Astrocyte (in vitro differentiated cells and primary cell): ENCODE measurements around the gene RRP36. TPM values are rescaled to one million over a fixed set of nuclear protein-coding genes. Genes with fewer than 3 reads are reported as not detected.

ENCODE experiments used
- DNase-seq: peaks from one replicate; pipeline ENCODE4 v3.0.0-alpha.2; 2010; ENCODE audit warnings: low read depth
- FAIRE-seq: peaks from 2 replicates; lab custom pipeline; 2011; peaks lifted over from hg19 to GRCh38; lab: Jason Lieb, UNC
- H2AFZ ChIP-seq: 2 replicates; pipeline ENCODE4 v1.6.0; 2012; ENCODE audit warnings: low read depth, low read length, inconsistent platforms
- H3K27ac ChIP-seq: 2 replicates; pipeline ENCODE4 v1.5.1; 2011; ENCODE audit warnings: low read depth, low read length, inconsistent platforms
- H3K27me3 ChIP-seq: 2 replicates; pipeline ENCODE4 v1.6.0; 2011; ENCODE audit warnings: low read length, inconsistent platforms; ENCODE audit not compliant: insufficient read depth
- H3K36me3 ChIP-seq: 2 replicates; pipeline ENCODE4 v1.5.1; 2011; ENCODE audit warnings: low read length, inconsistent platforms; ENCODE audit not compliant: insufficient read depth
- H3K4me1 ChIP-seq: 2 replicates; pipeline ENCODE4 v1.5.1; 2011; ENCODE audit warnings: low read length, inconsistent platforms; ENCODE audit not compliant: insufficient read depth
- H3K4me2 ChIP-seq: 2 replicates; pipeline ENCODE4 v1.6.0; 2012; ENCODE audit warnings: low read length, inconsistent platforms
- H3K4me3 ChIP-seq: 2 replicates; pipeline ENCODE4 v1.5.1; 2011; ENCODE audit warnings: low read depth, mild to moderate bottlenecking, low read length, inconsistent platforms; ENCODE audit not compliant: insufficient read depth
- H3K79me2 ChIP-seq: 2 replicates; pipeline ENCODE4 v1.6.0; 2012; ENCODE audit warnings: mild to moderate bottlenecking, low read length, inconsistent platforms; ENCODE audit not compliant: insufficient read depth
- H3K9ac ChIP-seq: 2 replicates; pipeline ENCODE4 v1.6.0; 2012; ENCODE audit warnings: mild to moderate bottlenecking, low read length, inconsistent platforms
- H3K9me3 ChIP-seq: 2 replicates; pipeline ENCODE4 v1.5.1; 2012; ENCODE audit warnings: low read depth, mild to moderate bottlenecking, low read length, inconsistent platforms; ENCODE audit not compliant: insufficient read depth
- H4K20me1 ChIP-seq: 2 replicates; pipeline ENCODE4 v1.6.0; 2012; ENCODE audit warnings: low read length, inconsistent platforms; ENCODE audit not compliant: insufficient read depth
- H3K27ac Mint-ChIP-seq: one replicate; pipeline ENCODE4 v1.8.0; 2021; ENCODE audit warnings: mild to moderate bottlenecking, mixed read lengths; ENCODE audit not compliant: unreplicated experiment
- H3K27me3 Mint-ChIP-seq: one replicate; pipeline ENCODE4 v1.8.0; 2021; ENCODE audit warnings: low read depth, mixed read lengths; ENCODE audit not compliant: unreplicated experiment
- H3K36me3 Mint-ChIP-seq: one replicate; pipeline ENCODE4 v1.8.0; 2021; ENCODE audit warnings: low read depth, mixed read lengths; ENCODE audit not compliant: unreplicated experiment
- H3K4me1 Mint-ChIP-seq: one replicate; pipeline ENCODE4 v1.8.0; 2021; ENCODE audit warnings: low read depth, mixed read lengths; ENCODE audit not compliant: unreplicated experiment
- H3K4me3 Mint-ChIP-seq: one replicate; pipeline ENCODE4 v1.8.0; 2021; ENCODE audit warnings: mild to moderate bottlenecking, moderate library complexity, mixed read lengths; ENCODE audit not compliant: unreplicated experiment
- H3K9me3 Mint-ChIP-seq: one replicate; pipeline ENCODE4 v1.8.0; 2021; ENCODE audit warnings: mild to moderate bottlenecking, mixed read lengths; ENCODE audit not compliant: unreplicated experiment
- EZH2 ChIP-seq: IDR thresholded peaks from 2 replicates; pipeline ENCODE4 v1.6.1; 2012; ENCODE audit warnings: mild to moderate bottlenecking, low read length, inconsistent platforms; ENCODE audit not compliant: insufficient read depth
- total RNA-seq: library from RNA; stranded (reverse); gene quantifications from 2 replicates; pipeline ENCODE4 v1.2.1, GENCODE V29; 2021
- TF ChIP-seq, protein P1 (sequence below): IDR thresholded peaks from 2 replicates; pipeline ENCODE4 v1.5.1; 2011; ENCODE audit warnings: low read depth, mild to moderate bottlenecking, inconsistent platforms, low read length, moderate library complexity; ENCODE audit not compliant: insufficient read depth

RRP36 gene
- total RNA-seq, 1 donor from 2014 or later = 77.9 TPM

- DNase-seq (no peak), FAIRE-seq (no peak)
- peaks cover 47% of the 10 kb centered on the region for H4K20me1 ChIP-seq
- peak overlapping the region; percentile 97 for H3K4me2 ChIP-seq
- no peaks in the 10 kb centered on the region for H3K27me3 ChIP-seq
- H3K79me2 ChIP-seq = peaks cover 41% of the 10 kb centered on the region
- no peak for TF ChIP-seq EZH2
- TF ChIP-seq, protein P1, sequence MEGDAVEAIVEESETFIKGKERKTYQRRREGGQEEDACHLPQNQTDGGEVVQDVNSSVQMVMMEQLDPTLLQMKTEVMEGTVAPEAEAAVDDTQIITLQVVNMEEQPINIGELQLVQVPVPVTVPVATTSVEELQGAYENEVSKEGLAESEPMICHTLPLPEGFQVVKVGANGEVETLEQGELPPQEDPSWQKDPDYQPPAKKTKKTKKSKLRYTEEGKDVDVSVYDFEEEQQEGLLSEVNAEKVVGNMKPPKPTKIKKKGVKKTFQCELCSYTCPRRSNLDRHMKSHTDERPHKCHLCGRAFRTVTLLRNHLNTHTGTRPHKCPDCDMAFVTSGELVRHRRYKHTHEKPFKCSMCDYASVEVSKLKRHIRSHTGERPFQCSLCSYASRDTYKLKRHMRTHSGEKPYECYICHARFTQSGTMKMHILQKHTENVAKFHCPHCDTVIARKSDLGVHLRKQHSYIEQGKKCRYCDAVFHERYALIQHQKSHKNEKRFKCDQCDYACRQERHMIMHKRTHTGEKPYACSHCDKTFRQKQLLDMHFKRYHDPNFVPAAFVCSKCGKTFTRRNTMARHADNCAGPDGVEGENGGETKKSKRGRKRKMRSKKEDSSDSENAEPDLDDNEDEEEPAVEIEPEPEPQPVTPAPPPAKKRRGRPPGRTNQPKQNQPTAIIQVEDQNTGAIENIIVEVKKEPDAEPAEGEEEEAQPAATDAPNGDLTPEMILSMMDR = no peak
- H3K27ac ChIP-seq = peak overlapping the region; percentile 52
- peaks cover 24% of the 10 kb centered on the region for H3K4me1 Mint-ChIP-seq
- peak overlapping the region; percentile 73 for H3K4me3 ChIP-seq
- H3K36me3 Mint-ChIP-seq = peaks cover 10% of the 10 kb centered on the region
- H2AFZ ChIP-seq = peak overlapping the region; percentile 76
- peaks cover 22% of the 10 kb centered on the region for H3K4me1 ChIP-seq
- H3K27ac Mint-ChIP-seq = no peak overlapping the region
- H3K9me3 ChIP-seq = no peaks in the 10 kb centered on the region
- no peaks in the 10 kb centered on the region for H3K27me3 Mint-ChIP-seq
- H3K36me3 ChIP-seq = peaks cover 3% of the 10 kb centered on the region
- H3K9ac ChIP-seq = peak overlapping the region; percentile 86
- H3K4me3 Mint-ChIP-seq = peak overlapping the region; percentile 88
- no peaks in the 10 kb centered on the region for H3K9me3 Mint-ChIP-seq
Observed at GRCh38 chr6:42984924-42985475, 36.4 kb upstream of the RRP36 start.

GRCh38 chr6:42987533-42988451, 33.6 kb upstream of the RRP36 start:
- FAIRE-seq (no peak), DNase-seq (no peak)
- Histone ChIP-seq H3K4me1 (peaks cover 21% of the 10 kb centered on the region), H3K36me3 (peaks cover 9% of the 10 kb centered on the region), H2AFZ (no peak overlapping the region), H4K20me1 (peaks cover 58% of the 10 kb centered on the region), H3K27me3 (no peaks in the 10 kb centered on the region), H3K79me2 (peaks cover 50% of the 10 kb centered on the region), H3K4me3 (no peak overlapping the region), H3K27ac (no peak overlapping the region), H3K4me2 (peak overlapping the region; percentile 97), H3K9ac (no peak overlapping the region), H3K9me3 (no peaks in the 10 kb centered on the region)
- Mint-ChIP-seq H3K9me3 (no peaks in the 10 kb centered on the region), H3K4me3 (no peak overlapping the region), H3K4me1 (peaks cover 24% of the 10 kb centered on the region), H3K27me3 (no peaks in the 10 kb centered on the region), H3K27ac (no peak overlapping the region), H3K36me3 (peaks cover 10% of the 10 kb centered on the region)
- TF ChIP-seq EZH2 = no peak
- TF ChIP-seq, protein P1 = no peak
